ENCODE results near the gene INPP5D. TPM values are rescaled to one million over a fixed set of nuclear protein-coding genes. Genes with fewer than 3 reads are reported as not detected.

The INPP5D gene
- total RNA-seq, 1 experiment from 2014 or later, result 0.79 TPM

GRCh38 chr2:233251306-233252116, 191.4 kb downstream of the INPP5D start, which contains the start of gene ATG16L1:
Gene ATG16L1 (plus strand): TSS chr2:233251673. CDS start chr2:233251828, 155 bp downstream.
- DNase-seq (ENCODE audit: extremely low read depth, low read depth), result peak; percentile 95

GRCh38 chr2:233252227-233252626, 192.1 kb downstream of the INPP5D start:
- no peak for DNase-seq (ENCODE audit: extremely low read depth, low read depth)

GRCh38 chr2:233255151-233255550, 195.0 kb downstream of the INPP5D start:
- no peak for DNase-seq (ENCODE audit: extremely low read depth, low read depth)

- no peak for DNase-seq (ENCODE audit: extremely low read depth, low read depth)
Observed at GRCh38 chr2:233256048-233256447, 195.9 kb downstream of the INPP5D start.

Small RNA genes within 50 kb of the gene (small RNA-seq; reads per million reads assigned to genes)
- gene RN7SL32P, result 0 reads per million in 2 experiments

Other genes with a start within 250 kb of the INPP5D start
- gene SNORC, start 190.1 kb upstream of the INPP5D start, total RNA-seq (2014; rRNA removed; shearing (Covaris generic)), result 2.8 and 3.1 TPM in 2 replicates
- gene NGEF, start 47.1 kb upstream of the INPP5D start, total RNA-seq (2014; rRNA removed; shearing (Covaris generic)), result 3.2 and 3.4 TPM in 2 replicates
- not detected in 2 replicates for gene NEU2, start 27.7 kb upstream of the INPP5D start, total RNA-seq (2014; rRNA removed; shearing (Covaris generic))
- 38.1 and 40.7 TPM in 2 replicates for gene ATG16L1, start 191.3 kb downstream of the INPP5D start, total RNA-seq (2014; rRNA removed; shearing (Covaris generic))
- gene SAG, start 247.5 kb downstream of the INPP5D start, total RNA-seq (2014; rRNA removed; shearing (Covaris generic)), result not detected in 2 replicates

Measured in NCI-H460 (cell line).